ENCODE data around the gene RFX6.

Gene RFX6

GRCh38 chr6:116858060-116858459, 19.0 kb upstream of the RFX6 start:
- H3K14ac ChIP-seq (ENCODE audit: low read length): no peak overlapping the region
- H3K36me3 ChIP-seq (replicated peaks in 1 of 2; ENCODE audit: control insufficient read depth in 2 of 2, insufficient read depth in 2 of 2, low read length in 2 of 2): no peaks in the 10 kb centered on the region
- no peak overlapping the region for H4K8ac ChIP-seq (ENCODE audit: low read depth, low read length)
- no peaks in the 10 kb centered on the region for H3K4me1 ChIP-seq (ENCODE audit: control insufficient read depth in 2 of 2, insufficient read depth in 1 of 2, low read depth in 1 of 2, low read length in 2 of 2)
- H2AK5ac ChIP-seq (ENCODE audit: low read depth, low read length): no peak overlapping the region
- no peak overlapping the region for H3K18ac ChIP-seq (ENCODE audit: low read length)
- H2BK120ac ChIP-seq (ENCODE audit: low read depth, low read length): no peak overlapping the region
- H3K23ac ChIP-seq (ENCODE audit: low read depth, low read length, poor library complexity): no peak overlapping the region
- no peak overlapping the region for H3K4ac ChIP-seq (ENCODE audit: low read length)
- no peak overlapping the region for H2BK5ac ChIP-seq (ENCODE audit: low read length)
- H3K4me3 ChIP-seq (ENCODE audit: low read length in 2 of 2): no peak overlapping the region
- no peak overlapping the region for H4K91ac ChIP-seq (ENCODE audit: low read depth, low read length, poor library complexity)
- H3K9ac ChIP-seq (ENCODE audit: low read depth, low read length, poor library complexity): no peak overlapping the region
- DNase-seq (ENCODE audit: low spot score): no peak
- no peaks in the 10 kb centered on the region for H3K27me3 ChIP-seq (ENCODE audit: control insufficient read depth in 3 of 3, insufficient read depth in 3 of 3, low read depth in 1 of 3, low read length in 3 of 3)
- no peak overlapping the region for H3K27ac ChIP-seq (replicated peaks; ENCODE audit: low read length)
- no peak overlapping the region for H2BK15ac ChIP-seq (ENCODE audit: low read length)
- no peak overlapping the region for H3K4me2 ChIP-seq (ENCODE audit: insufficient read depth, low read length, poor library complexity, severe bottlenecking)
- peaks cover 2 to 7% of the 10 kb centered on the region in 2 donors for H3K9me3 ChIP-seq (replicated peaks in 1 of 2; ENCODE audit: control insufficient read depth in 2 of 2, insufficient read depth in 1 of 2, low read depth in 1 of 2, low read length in 2 of 2)
- no peak overlapping the region for H2AFZ ChIP-seq (ENCODE audit: low read length)
- no peaks in the 10 kb centered on the region for H3K79me1 ChIP-seq (ENCODE audit: low read depth, low read length)
- no peak overlapping the region for H2BK12ac ChIP-seq (ENCODE audit: low read length)

DNA sequence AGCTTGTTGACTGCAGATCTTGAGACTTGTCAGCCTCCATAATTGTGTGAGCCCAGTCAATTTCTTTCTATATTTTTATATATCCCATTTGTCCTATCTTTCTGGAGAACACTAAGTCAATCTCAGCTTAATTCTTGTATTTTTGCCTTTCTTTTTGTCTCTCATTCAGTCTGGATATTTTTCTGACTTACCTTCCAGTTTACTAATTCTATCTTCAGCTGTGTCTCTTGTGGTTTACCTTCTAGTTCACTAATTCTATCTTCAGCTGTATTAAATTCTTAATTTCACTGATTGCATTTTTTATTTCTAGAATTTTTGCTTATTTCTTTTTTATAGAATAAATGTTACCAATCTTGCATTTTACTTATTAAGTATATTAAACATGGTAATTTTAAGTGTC, 17.8 kb upstream of the RFX6 start:
- Histone ChIP-seq H3K9ac (ENCODE audit: low read depth, low read length, poor library complexity) (no peak overlapping the region), H3K4me2 (ENCODE audit: insufficient read depth, low read length, poor library complexity, severe bottlenecking) (no peak overlapping the region), H2BK12ac (ENCODE audit: low read length) (no peak overlapping the region), H3K4me1 (ENCODE audit: control insufficient read depth in 2 of 2, insufficient read depth in 1 of 2, low read depth in 1 of 2, low read length in 2 of 2) (no peaks in the 10 kb centered on the region), H2BK120ac (ENCODE audit: low read depth, low read length) (no peak overlapping the region), H3K9me3 (replicated peaks in 1 of 2; ENCODE audit: control insufficient read depth in 2 of 2, insufficient read depth in 1 of 2, low read depth in 1 of 2, low read length in 2 of 2) (peaks cover 2 to 7% of the 10 kb centered on the region in 2 donors), H3K18ac (ENCODE audit: low read length) (no peak overlapping the region), H3K27ac (replicated peaks; ENCODE audit: low read length) (no peak overlapping the region), H2AK5ac (ENCODE audit: low read depth, low read length) (no peak overlapping the region), H3K79me1 (ENCODE audit: low read depth, low read length) (no peaks in the 10 kb centered on the region), H3K4me3 (ENCODE audit: low read length in 2 of 2) (no peak overlapping the region), H2BK15ac (ENCODE audit: low read length) (no peak overlapping the region), H2AFZ (ENCODE audit: low read length) (no peak overlapping the region), H3K23ac (ENCODE audit: low read depth, low read length, poor library complexity) (no peak overlapping the region), H3K4ac (ENCODE audit: low read length) (no peak overlapping the region), H3K14ac (ENCODE audit: low read length) (no peak overlapping the region), H2BK5ac (ENCODE audit: low read length) (no peak overlapping the region), H4K91ac (ENCODE audit: low read depth, low read length, poor library complexity) (no peak overlapping the region), H4K8ac (ENCODE audit: low read depth, low read length) (no peak overlapping the region), H3K27me3 (ENCODE audit: control insufficient read depth in 3 of 3, insufficient read depth in 3 of 3, low read depth in 1 of 3, low read length in 3 of 3) (no peaks in the 10 kb centered on the region), H3K36me3 (replicated peaks in 1 of 2; ENCODE audit: control insufficient read depth in 2 of 2, insufficient read depth in 2 of 2, low read length in 2 of 2) (no peaks in the 10 kb centered on the region)
- no peak for DNase-seq (ENCODE audit: low spot score)

- Histone ChIP-seq H3K27ac (replicated peaks; ENCODE audit: low read length) (no peak overlapping the region), H3K79me1 (ENCODE audit: low read depth, low read length) (no peaks in the 10 kb centered on the region), H3K23ac (ENCODE audit: low read depth, low read length, poor library complexity) (no peak overlapping the region), H2AK5ac (ENCODE audit: low read depth, low read length) (no peak overlapping the region), H3K4me1 (ENCODE audit: control insufficient read depth in 2 of 2, insufficient read depth in 1 of 2, low read depth in 1 of 2, low read length in 2 of 2) (no peaks in the 10 kb centered on the region), H3K4me2 (ENCODE audit: insufficient read depth, low read length, poor library complexity, severe bottlenecking) (no peak overlapping the region), H2BK12ac (ENCODE audit: low read length) (no peak overlapping the region), H3K4me3 (ENCODE audit: low read length in 2 of 2) (no peak overlapping the region), H3K9me3 (replicated peaks in 1 of 2; ENCODE audit: control insufficient read depth in 2 of 2, insufficient read depth in 1 of 2, low read depth in 1 of 2, low read length in 2 of 2) (no peaks in the 10 kb centered on the region), H3K18ac (ENCODE audit: low read length) (no peak overlapping the region), H3K9ac (ENCODE audit: low read depth, low read length, poor library complexity) (no peak overlapping the region), H3K27me3 (ENCODE audit: control insufficient read depth in 3 of 3, insufficient read depth in 3 of 3, low read depth in 1 of 3, low read length in 3 of 3) (no peaks in the 10 kb centered on the region), H2AFZ (ENCODE audit: low read length) (no peak overlapping the region), H2BK15ac (ENCODE audit: low read length) (no peak overlapping the region), H2BK5ac (ENCODE audit: low read length) (no peak overlapping the region), H4K8ac (ENCODE audit: low read depth, low read length) (no peak overlapping the region), H4K91ac (ENCODE audit: low read depth, low read length, poor library complexity) (no peak overlapping the region), H3K4ac (ENCODE audit: low read length) (no peak overlapping the region), H3K14ac (ENCODE audit: low read length) (no peak overlapping the region), H2BK120ac (ENCODE audit: low read depth, low read length) (no peak overlapping the region), H3K36me3 (replicated peaks in 1 of 2; ENCODE audit: control insufficient read depth in 2 of 2, insufficient read depth in 2 of 2, low read length in 2 of 2) (no peaks in the 10 kb centered on the region)
- WGBS, 2 donors (ENCODE audit: extremely low coverage in 2 of 2, insufficient read length in 2 of 2, insufficient replicate concordance in 1 of 2): no CpG with 5 or more reads among the region's 3 CpGs
- no peak for DNase-seq (ENCODE audit: low spot score)
Observed at GRCh38 chr6:116866281-116866871, 10.7 kb upstream of the RFX6 start.

DNA sequence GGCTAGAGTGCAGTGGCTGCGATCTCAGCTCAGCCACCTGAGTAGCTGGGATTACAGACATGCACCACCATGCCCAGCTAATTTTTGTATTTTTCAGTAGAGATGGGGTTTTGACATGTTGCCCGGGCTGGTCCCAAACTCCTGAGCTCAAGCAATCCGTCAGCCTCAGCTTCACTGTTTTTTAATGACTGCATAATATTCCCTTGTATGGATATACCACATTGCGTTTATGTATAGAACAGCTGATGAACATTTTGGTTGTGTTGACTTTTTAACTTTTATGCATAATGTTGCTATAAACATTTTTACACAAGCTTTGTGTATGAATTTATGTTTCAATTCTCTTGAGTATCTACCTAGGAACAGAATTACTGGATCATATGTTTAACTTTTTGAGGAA, 4.3 kb upstream of the RFX6 start:
- H2AFZ ChIP-seq (ENCODE audit: low read length): no peak overlapping the region
- H3K14ac ChIP-seq (ENCODE audit: low read length): no peak overlapping the region
- H2AK5ac ChIP-seq (ENCODE audit: low read depth, low read length): no peak overlapping the region
- H3K9ac ChIP-seq (ENCODE audit: low read depth, low read length, poor library complexity): no peak overlapping the region
- WGBS, 2 donors (ENCODE audit: extremely low coverage in 2 of 2, insufficient read length in 2 of 2, insufficient replicate concordance in 1 of 2): no CpG with 5 or more reads among the region's 4 CpGs
- H3K4me3 ChIP-seq (ENCODE audit: low read length in 2 of 2): no peak overlapping the region
- H3K36me3 ChIP-seq (replicated peaks in 1 of 2; ENCODE audit: control insufficient read depth in 2 of 2, insufficient read depth in 2 of 2, low read length in 2 of 2): no peaks in the 10 kb centered on the region
- DNase-seq (ENCODE audit: low spot score): no peak
- no peak overlapping the region for H2BK12ac ChIP-seq (ENCODE audit: low read length)
- no peak overlapping the region for H3K18ac ChIP-seq (ENCODE audit: low read length)
- H4K8ac ChIP-seq (ENCODE audit: low read depth, low read length): no peak overlapping the region
- H2BK120ac ChIP-seq (ENCODE audit: low read depth, low read length): no peak overlapping the region
- no peak overlapping the region for H4K91ac ChIP-seq (ENCODE audit: low read depth, low read length, poor library complexity)
- H3K4ac ChIP-seq (ENCODE audit: low read length): no peak overlapping the region
- no peak overlapping the region for H3K23ac ChIP-seq (ENCODE audit: low read depth, low read length, poor library complexity)
- H3K4me2 ChIP-seq (ENCODE audit: insufficient read depth, low read length, poor library complexity, severe bottlenecking): no peak overlapping the region
- no peak overlapping the region for H2BK5ac ChIP-seq (ENCODE audit: low read length)
- H3K27ac ChIP-seq (replicated peaks; ENCODE audit: low read length): no peak overlapping the region
- H3K79me1 ChIP-seq (ENCODE audit: low read depth, low read length): no peaks in the 10 kb centered on the region
- H3K27me3 ChIP-seq (ENCODE audit: control insufficient read depth in 3 of 3, insufficient read depth in 3 of 3, low read depth in 1 of 3, low read length in 3 of 3): peaks cover 13 to 38% (median 28%) of the 10 kb centered on the region in 3 experiments
- H3K4me1 ChIP-seq (ENCODE audit: control insufficient read depth in 2 of 2, insufficient read depth in 1 of 2, low read depth in 1 of 2, low read length in 2 of 2): peaks cover 2 to 3% of the 10 kb centered on the region in 2 donors
- no peak overlapping the region for H2BK15ac ChIP-seq (ENCODE audit: low read length)
- H3K9me3 ChIP-seq (replicated peaks in 1 of 2; ENCODE audit: control insufficient read depth in 2 of 2, insufficient read depth in 1 of 2, low read depth in 1 of 2, low read length in 2 of 2): peaks cover 0 to 3% of the 10 kb centered on the region in 2 donors
